ENCODE results near the gene TUBB2A. TPM values are rescaled to one million over a fixed set of nuclear protein-coding genes. Genes with fewer than 3 reads are reported as not detected.

Gene TUBB2A
- total RNA-seq, 1 experiment from 2014 or later, result 49.9 TPM

GRCh38 chr6:3163248-3163594 lies 5.9 kb upstream of the TUBB2A start:
- intact Hi-C loops (cut with micrococcal nuclease), result no loop called here
- CTCF ChIA-PET, result interaction anchor here (1.9 kb wide), 1 partner anchor 88 kb away, joined by 7 read pairs; no protein-coding TSS in a partner anchor
- Histone ChIP-seq H4K20me1 (ENCODE audit: insufficient read depth) (no peaks in the 10 kb centered on the region), H3K9ac (ENCODE audit: low read length) (peak overlapping the region; percentile 77), H3K4me3 (replicated peaks in 1 of 2; ENCODE audit: low read depth in 1 of 2, low read length in 2 of 2) (peak overlapping the region; percentile 56 to 71), H3K36me3 (ENCODE audit: control insufficient read depth in 1 of 2, insufficient read depth in 2 of 2, low read length in 2 of 2) (no peaks in the 10 kb centered on the region), H3K9me2 (ENCODE audit: insufficient read depth) (no peaks in the 10 kb centered on the region), H3K27ac (ENCODE audit: low read depth, low read length) (peak overlapping the region; percentile 43), H3K79me2 (ENCODE audit: insufficient read depth, low read length) (no peaks in the 10 kb centered on the region), H3K4me1 (ENCODE audit: control insufficient read depth in 1 of 2, insufficient read depth in 2 of 2, low read length in 2 of 2) (peaks cover 19 to 69% of the 10 kb centered on the region in 2 experiments), H3K27me3 (ENCODE audit: insufficient read depth, low read length) (no peaks in the 10 kb centered on the region), H3K4me2 (ENCODE audit: low read length) (peak overlapping the region; percentile 95), H3K9me3 (ENCODE audit: control insufficient read depth in 1 of 2, insufficient read depth in 1 of 2, low read depth in 1 of 2, low read length in 2 of 2) (no peaks in the 10 kb centered on the region), H2AFZ (ENCODE audit: low read depth, low read length, poor library complexity, severe bottlenecking) (peak overlapping the region; percentile 82)
- BruUV-seq (replicated peaks), result no TSS peak
- POLR2A ChIA-PET, result interaction anchor here (1.1 kb wide), 1 partner anchor 44 kb away, joined by 3 read pairs; no protein-coding TSS in a partner anchor
- RAD21 ChIA-PET (ENCODE audit: low non-redundant PET in 1 of 2, low total read pairs in 2 of 2, uncharacterized antibody in 2 of 2, unreplicated experiment in 2 of 2), result no interaction called here
- DNase-seq (ENCODE audit: low read depth, low spot score), result no peak
- peak; percentile 37 for TF ChIP-seq POLR2AphosphoS5 (IDR thresholded peaks at IDR 0.05; ENCODE audit: low read depth, low read length)
- TF ChIP-seq ZBTB33 (IDR thresholded peaks at IDR 0.05; ENCODE audit: extremely low read depth, insufficient replicate concordance, low read length), result no peak
- peak; percentile 4; the same call in 1 of the 2 replicates for ATAC-seq

GRCh38 chr6:3162565-3163247 lies 5.4 kb upstream of the TUBB2A start:
- Histone ChIP-seq H3K27me3 (ENCODE audit: insufficient read depth, low read length) (no peaks in the 10 kb centered on the region), H3K36me3 (ENCODE audit: control insufficient read depth in 1 of 2, insufficient read depth in 2 of 2, low read length in 2 of 2) (no peaks in the 10 kb centered on the region), H3K4me3 (replicated peaks in 1 of 2; ENCODE audit: low read depth in 1 of 2, low read length in 2 of 2) (peak overlapping the region; percentile 56 to 71), H3K9me2 (ENCODE audit: insufficient read depth) (no peaks in the 10 kb centered on the region), H3K79me2 (ENCODE audit: insufficient read depth, low read length) (no peaks in the 10 kb centered on the region), H3K27ac (ENCODE audit: low read depth, low read length) (peak overlapping the region; percentile 86), H3K4me1 (ENCODE audit: control insufficient read depth in 1 of 2, insufficient read depth in 2 of 2, low read length in 2 of 2) (peaks cover 19 to 74% of the 10 kb centered on the region in 2 experiments), H3K9ac (ENCODE audit: low read length) (peak overlapping the region; percentile 77), H3K9me3 (ENCODE audit: control insufficient read depth in 1 of 2, insufficient read depth in 1 of 2, low read depth in 1 of 2, low read length in 2 of 2) (no peaks in the 10 kb centered on the region), H2AFZ (ENCODE audit: low read depth, low read length, poor library complexity, severe bottlenecking) (no peak overlapping the region), H4K20me1 (ENCODE audit: insufficient read depth) (no peaks in the 10 kb centered on the region), H3K4me2 (ENCODE audit: low read length) (peak overlapping the region; percentile 95)
- TF ChIP-seq RAD21 (IDR thresholded peaks at IDR 0.05; ENCODE audit: low read depth) (no peak), MAX (IDR thresholded peaks at IDR 0.05) (peak; percentile 77), POLR2A (IDR thresholded peaks at IDR 0.05; ENCODE audit: borderline replicate concordance, extremely low read depth, insufficient read depth, insufficient read length) (peak; percentile 63), POLR2AphosphoS5 (IDR thresholded peaks at IDR 0.05; ENCODE audit: low read depth, low read length) (0 out of 2 replicates have a peak, but pooled peaks have one; percentile 38), ZFX (IDR thresholded peaks at IDR 0.05) (0 out of 2 replicates have a peak, but pooled peaks have one; percentile 15), SP1 (IDR thresholded peaks at IDR 0.05; ENCODE audit: low read depth) (peak; percentile 22)
- ATAC-seq (peak; percentile 79), DNase-seq (ENCODE audit: low read depth, low spot score) (peak; percentile 56)
- ChIA-PET CTCF (interaction anchor here (1.9 kb wide), 1 partner anchor 89 kb away, joined by 7 read pairs; no protein-coding TSS in a partner anchor), POLR2A (interaction anchor here (0.6 to 1.1 kb wide), 5 partner anchors 10 to 77 kb away, joined by 3 read pairs; no protein-coding TSS in a partner anchor), RAD21 (ENCODE audit: low non-redundant PET in 1 of 2, low total read pairs in 2 of 2, uncharacterized antibody in 2 of 2, unreplicated experiment in 2 of 2) (interaction anchor here in 1 of 2 experiments (1.1 kb wide), 1 partner anchor 89 kb away, joined by 3 read pairs; no protein-coding TSS in a partner anchor)
- BruUV-seq (replicated peaks), result TSS peak; percentile 86
- intact Hi-C loops (cut with micrococcal nuclease), result no loop called here
